ENCODE data around the gene NCAM2. TPM values are rescaled to one million over a fixed set of nuclear protein-coding genes. Genes with fewer than 3 reads are reported as not detected.

NCAM2 gene
- total and polyA plus RNA-seq, 4 donors: 0.45 to 11.7 (median 5.8) TPM

- DNase-seq (no peak), ATAC-seq (ENCODE audit: insufficient read depth, low FRiP score) (no peak)
- TF ChIP-seq, protein P1, sequence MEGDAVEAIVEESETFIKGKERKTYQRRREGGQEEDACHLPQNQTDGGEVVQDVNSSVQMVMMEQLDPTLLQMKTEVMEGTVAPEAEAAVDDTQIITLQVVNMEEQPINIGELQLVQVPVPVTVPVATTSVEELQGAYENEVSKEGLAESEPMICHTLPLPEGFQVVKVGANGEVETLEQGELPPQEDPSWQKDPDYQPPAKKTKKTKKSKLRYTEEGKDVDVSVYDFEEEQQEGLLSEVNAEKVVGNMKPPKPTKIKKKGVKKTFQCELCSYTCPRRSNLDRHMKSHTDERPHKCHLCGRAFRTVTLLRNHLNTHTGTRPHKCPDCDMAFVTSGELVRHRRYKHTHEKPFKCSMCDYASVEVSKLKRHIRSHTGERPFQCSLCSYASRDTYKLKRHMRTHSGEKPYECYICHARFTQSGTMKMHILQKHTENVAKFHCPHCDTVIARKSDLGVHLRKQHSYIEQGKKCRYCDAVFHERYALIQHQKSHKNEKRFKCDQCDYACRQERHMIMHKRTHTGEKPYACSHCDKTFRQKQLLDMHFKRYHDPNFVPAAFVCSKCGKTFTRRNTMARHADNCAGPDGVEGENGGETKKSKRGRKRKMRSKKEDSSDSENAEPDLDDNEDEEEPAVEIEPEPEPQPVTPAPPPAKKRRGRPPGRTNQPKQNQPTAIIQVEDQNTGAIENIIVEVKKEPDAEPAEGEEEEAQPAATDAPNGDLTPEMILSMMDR (IDR thresholded peaks at IDR 0.05; ENCODE audit: control extremely low read depth, extremely low read depth): no peak
- Histone ChIP-seq H3K36me3 (ENCODE audit: control insufficient read depth in 4 of 4, insufficient read depth in 4 of 4, low read length in 4 of 4) (no peaks in the 10 kb centered on the region), H3K4me1 (ENCODE audit: control insufficient read depth in 5 of 5, insufficient read depth in 5 of 5, low read length in 5 of 5) (no peaks in the 10 kb centered on the region), H3K9ac (ENCODE audit: insufficient read depth in 1 of 2, low read length in 2 of 2) (no peak overlapping the region), H3K4me3 (no peak overlapping the region), H3K27me3 (ENCODE audit: control insufficient read depth in 3 of 3, insufficient read depth in 3 of 3, low read length in 2 of 3) (no peaks in the 10 kb centered on the region), H3K27ac (ENCODE audit: low read depth in 1 of 2, low read length in 1 of 2) (no peak overlapping the region), H3K9me3 (ENCODE audit: control insufficient read depth in 4 of 4, insufficient read depth in 3 of 4, low read length in 3 of 4) (no peaks in the 10 kb centered on the region)
- WGBS, 2 donors: 28 to 48% methylated on average over 4 of the region's 4 CpGs
Observed at GRCh38 chr21:21051109-21052055, 53.2 kb downstream of the NCAM2 start.

DNA sequence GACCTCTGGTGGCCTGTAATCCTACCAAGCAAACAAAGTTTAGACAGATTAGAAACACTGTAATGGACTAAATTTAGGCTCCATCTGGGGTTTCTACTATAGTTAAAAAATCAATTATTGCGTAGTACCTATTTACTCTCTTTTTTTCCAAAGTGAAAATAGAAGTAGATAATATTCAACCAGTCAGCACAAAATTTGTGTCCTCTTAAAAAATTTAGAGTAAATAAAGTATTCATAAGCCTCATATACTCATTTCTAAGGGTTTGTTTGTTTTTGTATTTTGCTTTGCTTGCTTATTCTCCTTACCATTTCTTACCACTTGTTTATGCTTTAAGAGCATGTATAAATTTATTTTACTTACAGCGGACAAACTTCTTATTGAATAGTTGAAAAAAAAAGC, 54.5 kb downstream of the NCAM2 start:
- DNase-seq (no peak), ATAC-seq (ENCODE audit: insufficient read depth, low FRiP score) (no peak)
- Histone ChIP-seq H3K9me3 (ENCODE audit: control insufficient read depth in 4 of 4, insufficient read depth in 3 of 4, low read length in 3 of 4) (no peaks in the 10 kb centered on the region), H3K9ac (ENCODE audit: insufficient read depth in 1 of 2, low read length in 2 of 2) (no peak overlapping the region), H3K36me3 (ENCODE audit: control insufficient read depth in 4 of 4, insufficient read depth in 4 of 4, low read length in 4 of 4) (no peaks in the 10 kb centered on the region), H3K27ac (ENCODE audit: low read depth in 1 of 2, low read length in 1 of 2) (no peak overlapping the region), H3K4me1 (ENCODE audit: control insufficient read depth in 5 of 5, insufficient read depth in 5 of 5, low read length in 5 of 5) (no peaks in the 10 kb centered on the region), H3K27me3 (ENCODE audit: control insufficient read depth in 3 of 3, insufficient read depth in 3 of 3, low read length in 2 of 3) (no peaks in the 10 kb centered on the region), H3K4me3 (no peak overlapping the region)
- TF ChIP-seq, protein P1 (IDR thresholded peaks at IDR 0.05; ENCODE audit: control extremely low read depth, extremely low read depth): no peak
- WGBS, 2 donors: 94 to 96% methylated on average over 2 of the region's 2 CpGs

DNA sequence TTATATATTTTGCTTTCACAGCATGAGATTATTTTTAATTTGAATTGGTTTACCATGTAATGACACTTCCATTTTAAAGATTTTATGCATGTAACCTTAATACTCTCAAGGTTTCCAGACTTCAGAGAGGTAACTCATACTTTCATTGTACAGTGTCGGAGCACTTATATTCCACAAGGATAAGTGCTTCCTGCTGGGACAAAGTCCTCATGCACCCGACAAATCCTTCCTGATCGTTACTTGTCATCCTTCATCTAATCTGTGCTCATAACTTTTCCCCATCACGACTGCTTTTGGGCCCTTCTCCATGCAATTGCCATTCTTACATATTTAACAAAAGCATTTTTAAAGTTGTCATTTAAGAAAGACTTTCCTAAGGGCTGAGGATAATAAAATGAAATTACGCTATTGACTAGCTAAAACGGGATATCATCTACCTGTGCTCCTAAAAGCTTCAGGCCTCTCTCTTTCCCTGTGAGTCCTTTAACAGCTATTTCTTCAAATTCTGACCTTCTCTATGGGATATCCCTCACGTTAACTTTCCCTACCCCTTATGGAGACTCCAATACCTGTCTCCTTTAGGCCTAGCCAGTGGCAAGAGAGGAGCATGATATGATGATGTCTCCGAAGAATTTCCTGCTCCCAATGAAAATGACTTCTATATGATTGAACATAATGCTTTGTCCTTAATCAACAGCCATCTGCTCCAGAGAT, 59.3 kb downstream of the NCAM2 start:
- DNase-seq: no peak
- ATAC-seq (ENCODE audit: insufficient read depth, low FRiP score): no peak
- Histone ChIP-seq H3K4me1 (ENCODE audit: control insufficient read depth in 5 of 5, insufficient read depth in 5 of 5, low read length in 5 of 5) (no peaks in the 10 kb centered on the region), H3K27ac (ENCODE audit: low read depth in 1 of 2, low read length in 1 of 2) (no peak overlapping the region), H3K9ac (ENCODE audit: insufficient read depth in 1 of 2, low read length in 2 of 2) (no peak overlapping the region), H3K36me3 (ENCODE audit: control insufficient read depth in 4 of 4, insufficient read depth in 4 of 4, low read length in 4 of 4) (no peaks in the 10 kb centered on the region), H3K27me3 (ENCODE audit: control insufficient read depth in 3 of 3, insufficient read depth in 3 of 3, low read length in 2 of 3) (no peaks in the 10 kb centered on the region), H3K4me3 (no peak overlapping the region), H3K9me3 (ENCODE audit: control insufficient read depth in 4 of 4, insufficient read depth in 3 of 4, low read length in 3 of 4) (no peaks in the 10 kb centered on the region)
- WGBS, 2 donors: 80 to 89% methylated on average over 8 of the region's 8 CpGs
- TF ChIP-seq, protein P1 (IDR thresholded peaks at IDR 0.05; ENCODE audit: control extremely low read depth, extremely low read depth): no peak
